ENCODE data around the gene SNAP23.

DNA sequence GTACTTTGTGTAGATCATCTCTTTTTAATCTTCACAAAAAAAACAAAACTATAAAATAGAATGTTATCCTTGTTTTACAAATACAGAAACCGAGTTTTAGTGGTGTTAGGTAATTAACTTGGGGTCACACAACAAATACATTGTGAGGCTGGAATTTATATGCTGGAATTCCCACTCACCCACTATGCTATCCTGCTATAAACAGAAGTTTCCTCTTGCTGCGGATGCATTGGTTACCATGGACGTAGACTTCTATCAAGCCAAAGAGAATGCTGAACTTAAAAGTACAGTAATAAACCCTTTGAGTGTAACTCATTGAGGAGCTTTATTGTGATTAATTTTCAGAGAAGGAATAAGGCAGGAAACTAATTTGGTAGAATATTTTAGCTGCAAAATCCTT, 9.2 kb downstream of the SNAP23 start:
- TF ChIP-seq, protein P1, sequence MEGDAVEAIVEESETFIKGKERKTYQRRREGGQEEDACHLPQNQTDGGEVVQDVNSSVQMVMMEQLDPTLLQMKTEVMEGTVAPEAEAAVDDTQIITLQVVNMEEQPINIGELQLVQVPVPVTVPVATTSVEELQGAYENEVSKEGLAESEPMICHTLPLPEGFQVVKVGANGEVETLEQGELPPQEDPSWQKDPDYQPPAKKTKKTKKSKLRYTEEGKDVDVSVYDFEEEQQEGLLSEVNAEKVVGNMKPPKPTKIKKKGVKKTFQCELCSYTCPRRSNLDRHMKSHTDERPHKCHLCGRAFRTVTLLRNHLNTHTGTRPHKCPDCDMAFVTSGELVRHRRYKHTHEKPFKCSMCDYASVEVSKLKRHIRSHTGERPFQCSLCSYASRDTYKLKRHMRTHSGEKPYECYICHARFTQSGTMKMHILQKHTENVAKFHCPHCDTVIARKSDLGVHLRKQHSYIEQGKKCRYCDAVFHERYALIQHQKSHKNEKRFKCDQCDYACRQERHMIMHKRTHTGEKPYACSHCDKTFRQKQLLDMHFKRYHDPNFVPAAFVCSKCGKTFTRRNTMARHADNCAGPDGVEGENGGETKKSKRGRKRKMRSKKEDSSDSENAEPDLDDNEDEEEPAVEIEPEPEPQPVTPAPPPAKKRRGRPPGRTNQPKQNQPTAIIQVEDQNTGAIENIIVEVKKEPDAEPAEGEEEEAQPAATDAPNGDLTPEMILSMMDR (IDR thresholded peaks at IDR 0.05) = no peak
- no peak for TF ChIP-seq POLR2A (IDR thresholded peaks at IDR 0.05)
